ENCODE data around the gene MICAL2.

The MICAL2 gene

GRCh38 chr11:12235553-12235946, 125.2 kb downstream of the MICAL2 start:
- no peak for DNase-seq

DNA sequence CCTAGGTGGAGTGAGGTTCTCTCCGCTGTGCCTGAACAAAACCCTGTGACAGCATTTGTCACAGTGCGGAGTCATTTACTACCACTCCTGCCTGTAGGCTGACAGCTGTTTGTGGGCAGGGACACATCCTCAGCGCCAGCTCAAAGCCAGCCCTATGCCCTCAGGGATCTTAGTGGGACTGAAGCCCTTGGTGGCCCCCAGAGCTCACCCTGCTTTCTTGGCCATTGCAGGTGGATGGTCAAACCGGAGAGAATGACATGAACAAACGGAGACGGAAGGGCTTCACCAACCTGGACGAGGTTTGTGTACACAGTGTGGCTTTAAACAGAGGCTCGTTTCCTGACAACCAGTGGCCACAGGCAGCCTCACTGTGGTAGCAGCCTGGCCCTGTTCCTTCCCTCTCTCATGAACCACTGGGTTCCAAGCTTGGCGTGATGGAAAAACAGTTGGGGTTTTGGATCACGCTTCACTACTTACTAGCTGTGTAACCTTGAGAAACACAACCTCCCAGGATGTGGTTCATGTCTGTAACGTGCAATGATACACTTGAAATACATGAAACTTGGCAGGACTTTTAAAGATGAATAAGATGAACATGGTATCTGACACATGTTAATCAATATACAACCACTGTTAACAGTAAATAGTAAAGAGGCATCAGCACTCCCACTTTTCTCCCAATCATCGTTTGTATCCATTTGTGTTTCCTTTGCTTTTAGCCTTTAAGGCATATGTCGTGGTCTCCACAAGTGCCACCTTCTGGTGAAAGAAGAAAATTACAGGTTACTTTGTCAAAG, 125.8 kb downstream of the MICAL2 start:
- peak; percentile 82 for DNase-seq

DNA sequence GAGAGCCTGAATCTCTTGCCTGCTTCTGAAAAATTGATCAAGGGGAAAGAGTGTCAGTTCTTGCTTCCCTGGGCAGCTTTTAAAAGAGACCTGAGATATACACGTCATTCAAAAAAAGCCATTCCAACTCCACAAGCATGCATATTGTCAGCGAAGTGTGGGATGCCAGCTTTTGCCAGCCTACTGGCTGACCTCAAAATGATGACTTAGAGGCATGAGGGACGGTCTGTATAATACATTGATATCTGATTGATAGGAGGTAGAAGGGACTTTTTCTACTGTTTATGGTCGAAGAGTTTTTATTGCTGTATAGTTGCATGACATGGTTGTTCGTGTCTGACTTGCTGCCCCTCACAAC, 126.3 kb downstream of the MICAL2 start:
- no peak for DNase-seq

DNA sequence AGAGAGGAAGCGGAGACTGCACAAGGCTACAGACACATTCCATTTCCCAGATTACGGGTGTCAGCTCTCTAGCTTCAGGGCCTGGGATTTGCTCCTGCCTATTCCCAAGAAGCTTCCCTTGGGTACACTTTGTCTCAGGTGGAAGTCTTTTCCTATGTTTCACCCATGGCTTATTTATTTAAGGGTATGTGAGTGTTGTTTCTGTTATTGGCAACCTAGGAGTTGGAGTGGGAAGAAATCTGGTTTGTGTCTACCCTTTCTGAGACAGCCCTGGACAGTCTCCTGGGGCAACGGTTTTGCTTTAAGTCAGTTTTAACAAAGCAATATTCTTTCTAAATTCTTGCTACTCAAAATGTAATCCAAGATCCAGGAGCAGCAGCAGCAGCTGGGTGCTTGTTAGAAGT, 127.0 kb downstream of the MICAL2 start:
- no peak for DNase-seq

DNA sequence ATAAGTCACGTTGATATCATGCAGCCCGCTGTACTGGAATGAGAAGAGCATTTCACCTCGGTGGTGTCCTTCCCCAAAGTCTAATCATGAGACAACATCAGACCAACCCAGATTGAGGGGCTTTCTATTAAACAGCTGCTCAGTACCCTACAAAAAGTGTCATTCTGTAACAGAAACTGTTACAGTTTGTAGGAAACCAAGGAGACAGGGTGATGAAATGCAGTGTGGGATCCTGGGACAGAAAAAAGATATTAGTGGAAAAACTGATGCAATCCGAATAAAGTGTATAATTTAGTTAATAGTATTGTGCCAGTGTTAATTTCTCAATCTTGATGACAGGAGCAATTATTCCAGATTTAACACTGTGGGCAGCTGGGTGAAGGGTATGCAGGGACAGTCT, 128.0 kb downstream of the MICAL2 start:
- DNase-seq: no peak

DNA sequence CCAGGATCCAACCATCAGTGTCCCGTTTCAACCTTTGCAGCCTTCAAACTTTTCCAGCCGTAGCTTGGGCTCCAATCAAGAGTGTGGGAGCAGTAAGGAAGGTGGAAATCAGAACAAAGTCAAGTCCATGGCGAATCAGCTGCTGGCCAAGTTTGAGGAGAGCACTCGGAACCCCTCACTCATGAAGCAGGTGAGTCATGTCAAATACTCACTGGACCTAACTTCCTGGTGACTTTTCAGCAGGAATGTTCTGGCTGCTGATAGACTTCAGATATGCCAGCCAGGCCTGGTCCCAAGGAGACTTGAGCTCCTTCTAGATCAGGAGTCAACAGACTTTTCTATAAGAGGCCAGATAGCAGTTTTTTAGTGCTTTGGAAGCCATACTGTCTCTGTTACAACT, 129.0 kb downstream of the MICAL2 start:
- no peak for DNase-seq

GRCh38 chr11:12239804-12240371, 129.5 kb downstream of the MICAL2 start:
- no peak for DNase-seq

DNA sequence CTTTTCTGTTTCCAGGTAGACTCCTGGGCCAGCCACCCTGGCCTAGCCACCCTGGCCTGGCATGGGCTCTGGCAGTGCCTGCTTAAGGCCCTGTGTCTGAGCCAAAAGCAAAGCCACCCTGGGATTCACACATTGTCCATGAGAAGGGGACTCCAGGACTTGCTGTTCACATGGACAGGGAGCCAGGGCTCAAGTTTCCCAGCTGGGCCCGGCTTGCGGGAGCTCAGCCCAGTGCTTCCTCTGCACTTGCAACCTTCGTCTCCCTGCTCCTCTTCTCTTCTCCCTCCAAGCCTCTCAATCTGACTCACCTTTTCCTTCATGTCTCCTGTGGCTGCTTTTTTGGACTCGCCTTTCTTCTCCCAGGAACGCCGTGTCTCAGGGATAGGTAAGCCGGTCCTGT, 130.3 kb downstream of the MICAL2 start:
- DNase-seq: no peak

DNA sequence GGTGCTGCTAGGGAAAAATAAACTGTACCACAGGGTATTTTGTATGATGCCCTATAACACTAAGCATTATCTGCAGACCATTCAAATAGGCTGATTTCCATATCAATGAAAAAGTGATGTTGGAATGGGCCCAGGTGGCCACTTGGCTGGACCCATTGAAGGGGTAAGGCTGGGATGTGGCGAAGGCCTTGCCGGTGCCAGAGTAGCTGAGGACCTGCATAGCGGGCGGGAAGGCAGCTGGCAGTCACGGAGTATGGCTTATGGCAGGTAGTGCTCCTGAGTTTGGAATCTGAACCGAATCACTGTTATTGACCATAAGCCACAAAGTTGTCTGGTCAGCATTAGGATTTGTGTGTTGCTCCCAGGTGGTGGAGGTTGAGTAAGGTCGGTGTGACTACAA, 131.0 kb downstream of the MICAL2 start:
- no peak for DNase-seq

- peak; percentile 19 for DNase-seq
These were observed 131.7 kb downstream of the MICAL2 start for GRCh38 chr11:12241971-12242672.

GRCh38 chr11:12242966-12243365, 132.6 kb downstream of the MICAL2 start:
- no peak for DNase-seq

- DNase-seq: no peak
These were observed 133.1 kb downstream of the MICAL2 start for GRCh38 chr11:12243486-12243885.

DNA sequence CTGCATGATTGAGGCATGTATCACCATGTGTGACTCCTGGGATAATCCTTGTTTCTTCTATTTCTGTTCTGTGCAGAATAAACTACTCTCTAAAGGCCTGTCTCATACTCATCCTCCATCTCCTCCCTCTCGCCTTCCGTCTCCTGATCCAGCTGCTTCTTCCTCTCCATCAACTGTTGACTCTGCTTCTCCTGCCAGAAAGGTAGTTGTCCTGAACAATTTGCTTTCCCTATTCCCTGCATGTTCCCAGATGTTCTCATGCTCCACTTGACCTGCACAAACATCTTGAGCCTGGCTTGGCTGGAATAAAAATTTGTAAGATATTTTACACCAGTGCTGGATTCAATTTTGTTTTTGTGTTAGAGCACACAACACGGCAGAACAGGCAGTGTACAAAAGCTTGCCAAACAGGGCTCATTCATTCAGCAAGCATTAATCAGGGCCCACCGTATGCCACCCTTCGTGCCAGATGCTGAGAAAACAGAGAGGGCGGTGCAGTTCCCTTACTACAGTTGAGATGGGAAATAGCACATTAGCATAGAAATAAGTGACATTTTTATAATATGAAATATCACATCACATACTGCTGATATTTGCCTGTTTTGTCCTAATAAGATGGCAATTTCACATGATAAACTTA, 133.6 kb downstream of the MICAL2 start:
- no peak for DNase-seq

DNA sequence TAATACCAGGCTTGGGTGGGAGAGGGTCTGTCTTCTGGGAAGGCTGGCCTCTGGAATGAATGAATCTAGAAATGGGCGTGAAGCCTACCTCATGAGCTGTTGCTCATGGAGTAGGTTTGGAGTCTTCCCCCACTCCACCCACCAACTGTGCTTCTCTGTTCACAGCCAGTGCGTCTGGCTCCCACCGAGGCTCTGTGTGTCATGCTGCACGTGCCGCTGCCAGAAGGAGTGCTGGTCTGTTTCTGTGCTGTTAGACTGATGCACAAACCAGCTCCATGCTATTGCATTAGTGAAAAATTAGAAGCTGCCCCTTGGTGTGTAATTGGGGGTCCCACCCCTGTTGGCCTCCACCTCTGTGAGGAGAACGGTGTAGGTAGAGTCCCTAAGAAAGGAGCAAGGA, 134.7 kb downstream of the MICAL2 start:
- no peak for DNase-seq

DNA sequence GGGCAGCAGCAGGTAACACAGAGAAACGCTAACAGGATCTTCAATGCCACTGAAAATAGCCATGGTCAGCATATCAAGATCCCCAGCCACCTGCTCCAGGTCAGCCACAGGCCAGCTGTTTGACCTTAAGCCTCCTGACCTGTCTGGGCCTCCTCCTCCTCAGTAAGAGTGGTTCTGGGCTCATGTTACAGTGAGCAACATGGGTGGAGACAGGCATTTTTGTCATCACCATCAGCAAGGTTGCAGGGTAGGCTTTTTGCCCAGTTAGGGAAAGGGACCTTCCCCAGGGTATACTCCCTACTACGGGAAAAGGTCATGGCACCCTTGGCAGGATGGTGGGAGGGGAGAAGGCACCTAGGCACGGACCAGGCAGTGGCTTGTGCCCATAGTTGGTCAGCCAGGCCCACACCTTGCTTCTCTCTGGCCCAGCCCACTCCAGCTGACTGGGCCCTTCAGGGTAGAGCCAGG, 135.2 kb downstream of the MICAL2 start:
- DNase-seq: no peak

DNA sequence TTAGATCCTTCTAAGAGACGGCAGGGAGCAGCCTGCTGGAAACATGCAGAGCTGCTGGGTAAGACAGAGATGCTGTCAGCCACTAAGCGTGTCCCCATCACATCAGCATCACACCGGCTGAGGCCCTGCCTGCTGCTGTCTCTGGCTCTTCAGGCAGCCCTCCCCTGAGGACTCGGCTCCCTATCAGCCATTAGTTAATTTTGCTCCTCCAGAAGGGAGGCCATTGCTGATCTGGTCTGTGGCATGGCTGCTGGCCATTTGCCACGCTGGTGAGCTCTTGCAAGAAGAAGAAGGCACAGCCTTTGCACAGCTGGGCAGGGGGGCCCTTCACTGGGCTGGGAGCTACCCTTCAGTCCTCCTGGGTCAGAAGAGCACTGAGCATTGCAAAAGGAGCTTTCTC, 135.8 kb downstream of the MICAL2 start:
- no peak for DNase-seq

- DNase-seq: no peak
These were observed 136.6 kb downstream of the MICAL2 start for GRCh38 chr11:12246989-12247388.

DNA sequence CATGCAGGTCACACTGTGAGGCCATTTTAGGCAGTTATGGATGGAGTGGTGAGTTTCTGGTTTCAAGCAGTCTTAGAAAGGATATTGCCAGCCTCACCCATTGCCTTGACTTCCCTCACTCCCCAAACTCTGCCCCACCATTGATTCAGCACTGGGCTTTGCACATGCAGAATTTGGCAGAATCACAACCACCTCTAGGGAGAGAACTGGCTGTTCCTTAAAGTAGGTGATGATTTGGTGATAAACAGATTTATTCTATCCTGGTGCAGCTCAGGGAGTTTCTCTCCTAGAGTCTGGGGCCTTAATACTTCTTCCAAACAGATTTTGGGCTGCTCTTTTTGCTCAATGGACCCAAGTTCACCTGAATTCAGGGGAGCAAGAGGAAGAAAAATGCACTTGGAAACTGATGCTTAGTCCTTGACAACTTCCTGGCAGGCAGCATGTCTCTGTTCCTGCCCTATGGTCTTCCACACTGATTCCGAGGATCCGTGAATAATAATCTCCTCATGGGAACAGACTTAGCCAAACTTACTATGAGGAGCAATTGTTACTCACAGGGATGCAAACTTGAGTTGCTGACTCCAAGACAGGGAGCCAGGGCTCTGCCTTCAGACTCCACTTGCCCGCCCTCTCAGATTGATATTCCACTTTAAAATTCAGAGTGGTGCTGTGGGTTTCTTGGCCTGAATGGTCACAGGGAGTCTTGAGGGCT, 137.3 kb downstream of the MICAL2 start:
- no peak for DNase-seq

GRCh38 chr11:12248330-12248729, 137.9 kb downstream of the MICAL2 start:
- no peak for DNase-seq

- no peak for DNase-seq
These were observed 139.3 kb downstream of the MICAL2 start for GRCh38 chr11:12249590-12250260.

DNA sequence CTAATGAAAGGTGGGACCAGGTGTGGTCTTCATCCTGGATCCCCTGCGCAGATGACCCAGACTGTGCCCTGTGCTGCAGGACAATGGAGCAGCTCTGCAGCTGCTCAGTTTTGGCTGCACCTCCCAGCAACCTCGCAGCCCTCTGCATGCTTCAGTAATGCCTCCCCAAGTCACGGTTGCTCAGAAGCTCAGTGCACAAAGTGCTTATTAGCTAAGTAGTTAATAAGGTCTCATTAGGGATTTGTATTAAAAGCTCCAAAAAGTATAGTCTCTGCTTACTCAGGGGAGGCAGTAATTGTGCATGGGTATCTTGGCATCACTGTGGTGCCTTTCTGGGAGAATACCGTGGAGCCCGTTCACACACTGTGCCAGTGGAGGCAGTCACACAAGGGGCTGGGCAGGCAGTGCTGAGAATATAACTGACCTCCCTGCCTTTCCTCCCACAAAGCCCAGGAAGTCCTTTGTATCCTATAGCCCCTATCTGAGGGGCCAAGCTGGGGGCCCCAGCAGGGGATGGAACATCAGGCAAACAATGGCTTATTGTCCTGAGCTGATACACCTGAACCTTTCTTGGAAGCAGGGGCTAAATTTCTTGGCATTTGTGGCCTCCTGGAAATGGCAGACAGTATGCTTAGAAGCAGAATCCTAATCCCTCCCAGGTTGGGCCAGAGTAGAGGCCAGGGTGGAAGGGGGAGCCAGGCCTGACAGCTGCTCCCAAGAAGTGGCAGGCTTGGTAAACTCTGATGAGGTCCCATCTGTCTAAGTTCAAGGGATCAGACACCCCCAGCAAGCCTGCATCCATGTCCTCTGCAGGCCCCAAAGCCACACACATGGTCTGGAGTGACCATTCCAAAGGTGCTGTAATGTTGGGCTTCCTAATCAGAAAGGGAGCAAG, 141.5 kb downstream of the MICAL2 start:
- no peak for DNase-seq
